ENCODE results near the gene ARHGEF7. TPM values are rescaled to one million over a fixed set of nuclear protein-coding genes. Genes with fewer than 3 reads are reported as not detected.

ARHGEF7 gene
- polyA plus RNA-seq, 1 experiment, result 40.3 TPM

- POLR2A ChIA-PET, result no interaction called here
- Histone ChIP-seq H3K9me3 (ENCODE audit: control insufficient read depth, insufficient read depth, low read length) (peaks cover 4% of the 10 kb centered on the region; the same call in 1 of the 2 replicates), H3K27ac (ENCODE audit: low read depth, low read length) (no peak overlapping the region), H3K27me3 (ENCODE audit: control insufficient read depth, insufficient read depth, low read length) (peaks cover 5% of the 10 kb centered on the region), H3K4me3 (ENCODE audit: low read depth, low read length) (no peak overlapping the region)
- DNase-seq (ENCODE audit: low read depth, low spot score), result no peak
- no peak for TF ChIP-seq CTCF (IDR thresholded peaks at IDR 0.05; ENCODE audit: low read depth, low read length)
- CTCF ChIA-PET, result no interaction called here
These were observed 207.8 kb downstream of the ARHGEF7 start for GRCh38 chr13:111322916-111323331.

- POLR2A ChIA-PET, result no interaction called here
- no peak for TF ChIP-seq CTCF (IDR thresholded peaks at IDR 0.05; ENCODE audit: low read depth, low read length)
- peaks cover 10% of the 10 kb centered on the region; the same call in 1 of the 2 replicates for H3K9me3 ChIP-seq (ENCODE audit: control insufficient read depth, insufficient read depth, low read length)
- CTCF ChIA-PET, result no interaction called here
- peaks cover 5% of the 10 kb centered on the region for H3K27me3 ChIP-seq (ENCODE audit: control insufficient read depth, insufficient read depth, low read length)
- DNase-seq (ENCODE audit: low read depth, low spot score), result no peak
- no peak overlapping the region for H3K27ac ChIP-seq (ENCODE audit: low read depth, low read length)
- H3K4me3 ChIP-seq (ENCODE audit: low read depth, low read length), result no peak overlapping the region
These were observed 208.4 kb downstream of the ARHGEF7 start for GRCh38 chr13:111323549-111323948.

- CTCF ChIA-PET, result no interaction called here
- POLR2A ChIA-PET, result no interaction called here
- H3K27ac ChIP-seq (ENCODE audit: low read depth, low read length), result no peak overlapping the region
- H3K27me3 ChIP-seq (ENCODE audit: control insufficient read depth, insufficient read depth, low read length), result peaks cover 5% of the 10 kb centered on the region
- no peak for TF ChIP-seq CTCF (IDR thresholded peaks at IDR 0.05; ENCODE audit: low read depth, low read length)
- H3K4me3 ChIP-seq (ENCODE audit: low read depth, low read length), result no peak overlapping the region
- H3K9me3 ChIP-seq (ENCODE audit: control insufficient read depth, insufficient read depth, low read length), result peaks cover 15% of the 10 kb centered on the region; the same call in 1 of the 2 replicates
- no peak for DNase-seq (ENCODE audit: low read depth, low spot score)
These were observed 209.0 kb downstream of the ARHGEF7 start for GRCh38 chr13:111323950-111324651.

GRCh38 chr13:111324736-111325135 lies 209.6 kb downstream of the ARHGEF7 start:
- Histone ChIP-seq H3K9me3 (ENCODE audit: control insufficient read depth, insufficient read depth, low read length) (peaks cover 15% of the 10 kb centered on the region; the same call in 1 of the 2 replicates), H3K4me3 (ENCODE audit: low read depth, low read length) (no peak overlapping the region), H3K27ac (ENCODE audit: low read depth, low read length) (no peak overlapping the region), H3K27me3 (ENCODE audit: control insufficient read depth, insufficient read depth, low read length) (peaks cover 5% of the 10 kb centered on the region)
- ChIA-PET CTCF (no interaction called here), POLR2A (no interaction called here)
- TF ChIP-seq CTCF (IDR thresholded peaks at IDR 0.05; ENCODE audit: low read depth, low read length), result no peak
- no peak for DNase-seq (ENCODE audit: low read depth, low spot score)

- no peak for TF ChIP-seq CTCF (IDR thresholded peaks at IDR 0.05; ENCODE audit: low read depth, low read length)
- Histone ChIP-seq H3K9me3 (ENCODE audit: control insufficient read depth, insufficient read depth, low read length) (peaks cover 15% of the 10 kb centered on the region; the same call in 1 of the 2 replicates), H3K27ac (ENCODE audit: low read depth, low read length) (no peak overlapping the region), H3K27me3 (ENCODE audit: control insufficient read depth, insufficient read depth, low read length) (peaks cover 5% of the 10 kb centered on the region), H3K4me3 (ENCODE audit: low read depth, low read length) (no peak overlapping the region)
- ChIA-PET CTCF (no interaction called here), POLR2A (no interaction called here)
- no peak for DNase-seq (ENCODE audit: low read depth, low spot score)
These were observed 210.2 kb downstream of the ARHGEF7 start for GRCh38 chr13:111325146-111325890.

Data from AG04450 (cell line).